M059J (cell line): ENCODE results near the gene GFER. TPM values are rescaled to one million over a fixed set of nuclear protein-coding genes. Genes with fewer than 3 reads are reported as not detected.
A peak's percentile ranks its signal among the peaks of the same experiment; 100 is the strongest.

ENCODE experiments used
- DNase-seq: peaks from one replicate; pipeline ENCODE4 v3.0.0-alpha.2; 2012; ENCODE audit warnings: low read depth
- total RNA-seq: library from RNA; depleted of rRNA; stranded (reverse); fragments of >200 nt; shearing (Covaris generic); gene quantifications from 2 replicates; pipeline ENCODE4 v1.2.3, GENCODE V29; 2014

GFER gene
- total RNA-seq, 1 experiment from 2014 or later: 21.0 TPM

DNA sequence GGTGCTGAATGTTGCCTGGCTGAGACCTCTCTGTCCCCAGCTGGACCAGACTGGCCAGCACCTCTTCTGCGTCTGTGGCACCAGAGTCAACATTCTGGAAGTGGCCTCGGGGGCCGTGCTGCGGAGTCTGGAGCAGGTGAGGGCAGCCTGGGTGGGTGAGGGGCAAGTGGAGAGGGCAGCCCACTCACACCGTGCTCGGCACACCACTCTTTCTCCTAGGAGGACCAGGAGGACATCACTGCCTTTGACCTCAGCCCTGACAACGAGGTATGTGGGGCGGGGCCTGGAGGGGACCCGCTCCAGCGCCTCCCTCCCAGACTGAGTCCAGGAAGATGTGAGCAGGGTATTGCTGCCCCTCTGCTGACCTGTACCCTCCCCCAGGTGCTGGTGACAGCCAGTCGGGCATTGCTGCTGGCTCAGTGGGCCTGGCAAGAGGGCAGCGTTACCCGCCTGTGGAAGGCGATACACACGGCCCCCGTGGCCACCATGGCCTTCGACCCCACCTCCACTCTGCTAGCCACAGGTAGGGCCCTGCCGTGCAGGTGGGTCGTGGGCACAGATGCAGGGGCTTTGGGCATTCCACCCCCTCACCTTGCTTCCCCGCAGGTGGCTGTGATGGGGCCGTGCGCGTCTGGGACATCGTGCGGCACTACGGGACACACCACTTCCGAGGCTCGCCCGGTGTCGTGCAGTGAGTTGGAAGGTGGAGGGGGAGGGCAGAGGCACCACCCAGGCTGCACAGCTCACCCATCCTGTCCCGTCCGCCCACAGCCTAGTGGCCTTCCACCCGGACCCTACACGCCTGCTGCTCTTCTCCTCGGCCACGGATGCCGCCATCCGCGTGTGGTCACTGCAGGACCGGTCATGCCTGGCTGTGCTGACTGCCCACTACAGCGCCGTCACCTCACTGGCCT is 9.6 kb upstream of the GFER start:
- DNase-seq: no peak

GRCh38 chr16:1975432-1976215 is 8.4 kb upstream of the GFER start:
- DNase-seq: no peak

GRCh38 chr16:1976216-1976520 is 7.8 kb upstream of the GFER start:
- no peak for DNase-seq

- no peak for DNase-seq
Observed at GRCh38 chr16:1976951-1977874, 6.8 kb upstream of the GFER start.

- DNase-seq: no peak
Observed at GRCh38 chr16:1977875-1978268, 6.1 kb upstream of the GFER start.

- DNase-seq: no peak
Observed at GRCh38 chr16:1978476-1979120, 5.4 kb upstream of the GFER start.

DNA sequence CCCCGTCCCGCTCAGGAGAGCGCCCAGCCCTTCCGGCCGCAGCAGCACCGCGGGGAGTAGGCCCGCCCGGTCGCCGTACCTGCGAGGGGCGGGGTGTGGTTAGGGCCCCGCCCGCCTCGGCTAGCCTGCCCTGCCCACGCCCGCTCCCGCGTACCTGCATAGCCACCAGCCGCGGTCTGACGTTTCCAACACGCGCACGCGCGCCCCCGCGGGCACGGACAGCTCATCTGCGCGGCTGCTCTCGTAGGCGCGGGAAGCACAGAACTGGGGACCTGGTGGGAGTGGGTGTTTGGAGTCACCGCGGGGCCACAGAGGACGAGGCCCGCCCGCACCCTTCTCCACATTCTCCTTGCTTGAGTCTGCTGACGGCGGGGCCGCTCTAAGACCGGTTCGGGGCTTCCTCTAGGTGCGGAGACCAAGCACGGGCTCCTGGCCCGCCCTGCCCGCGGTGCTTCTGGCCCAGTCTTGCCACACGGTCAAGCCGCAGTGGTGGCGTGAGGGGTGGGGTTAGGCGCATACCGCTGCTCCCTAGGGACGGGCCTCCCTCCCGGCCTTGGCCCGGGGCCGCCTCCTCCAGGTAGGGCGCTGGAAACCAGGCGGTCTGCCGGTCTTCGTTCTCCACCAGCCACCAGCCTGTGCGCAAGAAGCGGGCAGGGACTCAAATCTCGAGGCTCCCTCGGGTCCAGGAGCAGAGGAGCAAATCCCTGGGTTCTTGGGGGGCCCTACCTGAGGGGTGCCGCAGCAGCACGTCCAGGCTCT is 4.5 kb upstream of the GFER start:
- no peak for DNase-seq

GRCh38 chr16:1980030-1980769 is 3.8 kb upstream of the GFER start:
- DNase-seq: no peak

- no peak for DNase-seq
Observed at GRCh38 chr16:1980770-1981087, 3.3 kb upstream of the GFER start.

DNA sequence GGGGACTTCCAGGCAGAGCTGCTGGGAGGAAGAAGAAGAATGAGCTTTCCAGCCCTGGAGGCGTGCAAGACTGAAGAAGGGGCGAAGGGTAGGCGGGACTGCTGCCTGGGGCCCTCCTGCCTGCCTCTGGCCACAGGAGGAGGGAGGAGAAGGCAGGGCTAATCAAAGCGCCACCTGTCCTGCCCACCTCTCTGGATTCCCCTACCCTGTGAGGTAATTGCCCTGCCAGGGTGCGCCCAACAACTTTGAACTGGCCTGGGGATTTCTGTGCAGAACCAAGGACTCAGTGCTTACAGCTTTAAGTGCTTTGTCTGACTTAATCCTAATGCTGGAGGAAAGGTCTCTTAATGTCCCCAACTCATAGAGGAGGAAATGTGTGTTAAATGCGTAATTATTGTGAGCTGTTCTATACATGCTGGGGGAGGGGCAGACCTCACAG is 2.6 kb upstream of the GFER start, which contains the start of gene NOXO1:
TSS of gene NOXO1 (minus strand) at position 72 of the 439 bp plus-strand sequence. CDS start 290 bp downstream, outside the sequence.
- no peak for DNase-seq

DNA sequence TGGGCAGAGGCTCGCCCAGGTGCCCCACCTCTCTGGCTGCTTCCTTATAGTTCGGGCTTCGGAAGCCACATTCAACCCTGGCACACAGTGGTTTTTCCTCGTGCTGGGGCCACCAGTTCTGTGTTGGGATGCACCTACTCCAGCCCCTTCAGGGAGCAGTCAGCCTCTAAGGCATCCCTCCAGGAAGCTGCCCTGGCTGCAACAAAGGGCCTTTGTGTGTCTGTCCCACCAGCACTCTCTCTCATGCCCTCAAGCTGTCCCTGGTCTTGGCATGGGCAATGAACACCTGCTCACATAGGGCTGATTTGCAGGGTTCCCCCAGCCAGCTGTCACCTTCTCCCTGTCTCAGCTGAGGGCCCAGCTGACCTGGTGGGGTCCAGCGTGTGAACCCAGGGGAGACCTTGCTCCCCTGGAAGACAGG is 2.0 kb upstream of the GFER start:
- DNase-seq: peak; percentile 35

DNA sequence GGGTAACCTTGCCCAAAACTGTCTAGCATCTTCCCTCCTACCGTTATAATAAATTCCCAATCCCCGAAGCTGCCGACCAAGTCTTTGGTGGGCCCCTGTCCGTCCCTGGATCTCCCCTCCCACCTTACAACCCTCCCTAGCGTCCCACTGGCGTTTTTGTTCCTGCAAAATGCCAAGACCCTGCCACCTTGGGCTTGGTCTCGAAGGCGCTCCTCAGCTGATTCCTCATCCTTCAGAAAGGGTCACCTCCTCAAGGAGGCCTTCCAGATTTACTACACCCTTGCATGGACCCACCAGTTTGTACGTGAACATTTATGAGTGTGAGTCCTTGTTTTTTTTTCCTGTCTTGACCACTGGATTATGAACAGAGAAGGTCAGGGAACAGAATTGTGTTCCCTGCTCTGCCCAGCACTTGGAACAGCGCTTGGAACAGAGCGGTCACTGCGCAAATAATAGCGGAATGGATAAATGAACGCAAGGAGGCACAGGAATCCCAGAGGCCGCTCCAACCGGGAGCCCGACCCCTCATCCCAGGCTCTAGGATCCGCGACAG is 926 bp upstream of the GFER start:
- DNase-seq: no peak

GRCh38 chr16:1984347-1985225 is 593 bp downstream of the GFER start:
- DNase-seq: peak; percentile 35

DNA sequence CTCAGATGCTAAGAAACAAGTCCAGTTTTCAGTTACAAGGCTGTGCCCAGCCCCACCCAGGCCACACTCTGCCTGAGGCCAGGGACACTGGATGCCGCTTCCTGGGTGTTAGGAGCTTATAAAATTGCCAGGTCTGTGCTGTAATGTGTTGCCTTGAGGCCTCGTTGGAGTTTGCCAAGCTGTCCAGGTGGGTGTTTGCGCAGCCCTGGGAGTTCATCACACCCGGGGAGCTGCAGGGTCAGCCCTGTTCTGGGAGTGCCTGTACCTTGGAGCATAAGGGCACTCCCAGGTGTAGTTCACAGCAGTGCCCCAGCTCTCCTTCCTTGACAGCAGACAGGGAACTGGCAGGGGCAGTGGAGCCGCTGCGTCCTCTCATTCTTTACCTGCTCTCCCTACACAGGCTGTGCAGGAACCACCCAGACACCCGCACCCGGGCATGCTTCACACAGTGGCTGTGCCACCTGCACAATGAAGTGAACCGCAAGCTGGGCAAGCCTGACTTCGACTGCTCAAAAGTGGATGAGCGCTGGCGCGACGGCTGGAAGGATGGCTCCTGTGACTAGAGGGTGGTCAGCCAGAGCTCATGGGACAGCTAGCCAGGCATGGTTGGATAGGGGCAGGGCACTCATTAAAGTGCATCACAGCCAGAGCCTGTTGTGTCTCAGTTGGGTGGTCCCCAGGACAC is 1.6 kb downstream of the GFER start:
- no peak for DNase-seq

DNA sequence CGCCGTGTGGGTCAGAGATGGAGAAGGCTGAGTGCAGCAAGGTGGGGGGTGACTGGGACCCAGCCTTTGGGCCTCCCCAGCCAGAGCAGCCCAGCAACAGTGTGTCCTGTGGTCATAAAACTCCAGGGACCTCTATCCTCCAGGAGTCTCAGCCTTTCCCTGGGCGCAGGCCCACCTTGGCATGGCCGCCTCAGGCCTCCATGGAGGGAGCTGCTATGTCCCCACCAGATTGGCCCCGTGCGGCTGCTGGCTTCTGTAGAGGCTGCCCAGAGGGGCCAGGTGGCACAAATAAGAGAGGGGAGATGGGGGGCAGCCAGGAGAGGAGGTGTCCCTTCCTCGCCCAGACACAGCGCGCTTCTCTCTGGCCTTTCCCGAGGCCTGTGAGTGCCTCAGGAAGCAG is 3.2 kb downstream of the GFER start:
- DNase-seq: no peak

GRCh38 chr16:1989209-1990100 is 5.5 kb downstream of the GFER start, which contains the start of gene SYNGR3:
TSS of gene SYNGR3 (plus strand) at chr16:1989970. CDS start at chr16:1990103, 133 bp downstream.
- no peak for DNase-seq

GRCh38 chr16:1990101-1990350 is 6.0 kb downstream of the GFER start:
- no peak for DNase-seq
